HG02642 (cell line): ENCODE data around the gene BLOC1S6.

Experiments used
- ATAC-seq: cut with Tn5 transposase; IDR thresholded peaks from one replicate; pipeline ENCODE4 v1.9.1; 2021; ENCODE audit warnings: mild to moderate bottlenecking; ENCODE audit not compliant: unreplicated experiment, poor library complexity

BLOC1S6 gene

GRCh38 chr15:45587095-45587862 lies at the start of gene BLOC1S6:
Gene BLOC1S6 (plus strand): TSS chr15:45587379. CDS start chr15:45587444, 65 bp downstream.
- ATAC-seq: peak; percentile 82

GRCh38 chr15:45539680-45540079 lies 47.5 kb upstream of the BLOC1S6 start:
- no peak for ATAC-seq

- ATAC-seq: no peak
Observed at GRCh38 chr15:45540531-45540930, 46.6 kb upstream of the BLOC1S6 start.

- ATAC-seq: no peak
Observed at GRCh38 chr15:45543051-45543450, 44.1 kb upstream of the BLOC1S6 start.

- ATAC-seq: peak; percentile 51
Observed at GRCh38 chr15:45544266-45545023, 42.7 kb upstream of the BLOC1S6 start.

GRCh38 chr15:45546789-45547188 lies 40.4 kb upstream of the BLOC1S6 start:
- ATAC-seq: no peak

- ATAC-seq: no peak
Observed at GRCh38 chr15:45548753-45549520, 38.2 kb upstream of the BLOC1S6 start.

GRCh38 chr15:45549541-45550220 lies 37.5 kb upstream of the BLOC1S6 start:
- no peak for ATAC-seq

- ATAC-seq: no peak
Observed at GRCh38 chr15:45550436-45550835, 36.7 kb upstream of the BLOC1S6 start.

- no peak for ATAC-seq
Observed at GRCh38 chr15:45551676-45552075, 35.5 kb upstream of the BLOC1S6 start.

- no peak for ATAC-seq
Observed at GRCh38 chr15:45555934-45556608, 31.1 kb upstream of the BLOC1S6 start.

- ATAC-seq: no peak
Observed at GRCh38 chr15:45572617-45573016, 14.6 kb upstream of the BLOC1S6 start.

GRCh38 chr15:45573961-45574629 lies 13.1 kb upstream of the BLOC1S6 start:
- no peak for ATAC-seq

GRCh38 chr15:45581919-45582318 lies 5.3 kb upstream of the BLOC1S6 start:
- ATAC-seq: no peak

GRCh38 chr15:45583731-45584639 lies 3.2 kb upstream of the BLOC1S6 start:
- ATAC-seq: no peak

GRCh38 chr15:45585069-45585791 lies 1.9 kb upstream of the BLOC1S6 start:
- ATAC-seq: no peak

GRCh38 chr15:45586125-45586524 lies 1.1 kb upstream of the BLOC1S6 start:
- ATAC-seq: no peak
